Hematopoietic multipotent progenitor cell treated with erythropoietin and hydrocortisone succinate and interleukin-3 and kit ligand, for 6 days (in vitro differentiated cells): ENCODE measurements around the gene NEK3.
"Not testable (repeated sequence)": the region's sequence is repeated elsewhere in the genome, so short reads cannot be mapped to it uniquely, and the experiment has no call there.

Source experiments
- DNase-seq: peaks from one replicate; pipeline ENCODE4 v3.0.0-alpha.2; 2015

Gene NEK3

GRCh38 chr13:52109116-52109670 is 50.2 kb downstream of the NEK3 start:
- no peak for DNase-seq

GRCh38 chr13:52105841-52106240 is 53.6 kb downstream of the NEK3 start:
- DNase-seq = no peak

- peak; percentile 15 for DNase-seq
These were observed 54.8 kb downstream of the NEK3 start for GRCh38 chr13:52104624-52105023.

- no peak for DNase-seq
These were observed 56.0 kb downstream of the NEK3 start for GRCh38 chr13:52103386-52103785.

GRCh38 chr13:52102423-52102822 is 57.0 kb downstream of the NEK3 start:
- not testable (repeated sequence) for DNase-seq

GRCh38 chr13:52097197-52097596 is 62.2 kb downstream of the NEK3 start:
- DNase-seq = no peak

- DNase-seq = no peak
These were observed 62.6 kb downstream of the NEK3 start for GRCh38 chr13:52096748-52097147.

GRCh38 chr13:52096062-52096461 is 63.3 kb downstream of the NEK3 start:
- DNase-seq = no peak

- no peak for DNase-seq
These were observed 67.3 kb downstream of the NEK3 start for GRCh38 chr13:52092087-52092486.

- DNase-seq = no peak
These were observed 67.9 kb downstream of the NEK3 start for GRCh38 chr13:52091473-52091872.

- DNase-seq = no peak
These were observed 74.0 kb downstream of the NEK3 start for GRCh38 chr13:52085421-52085820.

- not testable (repeated sequence) for DNase-seq
These were observed 74.4 kb downstream of the NEK3 start for GRCh38 chr13:52084981-52085380.
